GM19395 (cell line): Measurements from ENCODE around the gene RAB27B.
"Not testable (repeated sequence)": the region's sequence is repeated elsewhere in the genome, so short reads cannot be mapped to it uniquely, and the experiment has no call there.

Experiments used
- ATAC-seq: cut with Tn5 transposase; IDR thresholded peaks from one replicate; pipeline ENCODE4 v1.9.1; 2021; ENCODE audit warnings: mild to moderate bottlenecking, moderate library complexity; ENCODE audit not compliant: unreplicated experiment

Gene RAB27B

GRCh38 chr18:54828281-54828881, at the start of gene RAB27B:
RAB27B (plus strand) TSS chr18:54828477; CDS start chr18:54877586, 49,109 bp downstream.
- ATAC-seq = no peak

DNA sequence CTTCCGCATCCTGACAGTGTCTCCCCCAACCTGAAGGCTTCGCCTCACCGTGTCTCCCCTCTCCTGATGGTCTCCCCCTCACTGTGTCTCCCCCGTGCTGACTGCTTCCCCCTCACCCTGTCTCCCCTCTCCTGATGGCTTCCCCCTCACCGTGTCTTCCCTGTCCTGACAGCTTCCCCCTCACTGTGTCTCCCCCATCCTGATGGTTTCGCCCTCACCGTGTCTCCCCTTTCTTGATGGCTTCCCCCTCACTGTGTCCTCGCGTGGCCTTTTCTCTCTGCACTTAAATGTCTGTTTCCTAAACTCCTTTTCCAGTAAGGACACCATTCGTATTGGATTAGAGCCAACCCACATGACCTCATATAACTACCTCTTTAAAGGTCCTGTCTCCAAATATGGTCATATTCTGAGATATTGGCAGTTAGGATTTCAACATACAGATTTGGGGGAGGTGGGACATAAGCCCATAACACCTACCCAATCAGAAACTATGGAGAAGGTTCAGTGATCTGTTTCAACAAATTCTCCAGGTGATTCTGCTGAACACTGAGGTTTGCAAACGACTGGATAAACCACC, 47.9 kb upstream of the RAB27B start:
- ATAC-seq = no peak

DNA sequence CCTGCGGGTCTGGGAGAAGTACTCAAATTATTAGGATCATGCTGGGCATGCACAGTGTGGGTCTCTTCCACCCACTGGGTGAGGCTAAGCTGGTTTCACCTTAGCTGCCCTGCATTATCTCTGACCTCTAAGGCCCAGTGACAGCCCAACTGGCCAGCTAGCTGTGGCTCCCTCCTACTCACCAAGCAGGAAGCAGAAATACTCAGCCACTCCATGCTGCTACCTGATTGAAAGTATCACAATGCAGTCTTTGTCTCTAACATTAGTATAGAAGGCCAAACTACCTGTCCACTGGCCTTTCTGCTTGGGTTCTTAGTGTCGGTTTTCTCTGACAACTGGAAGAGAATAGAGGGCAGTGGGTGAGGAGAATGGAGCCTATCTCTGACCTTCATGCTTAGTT, 47.3 kb upstream of the RAB27B start:
- ATAC-seq = no peak

DNA sequence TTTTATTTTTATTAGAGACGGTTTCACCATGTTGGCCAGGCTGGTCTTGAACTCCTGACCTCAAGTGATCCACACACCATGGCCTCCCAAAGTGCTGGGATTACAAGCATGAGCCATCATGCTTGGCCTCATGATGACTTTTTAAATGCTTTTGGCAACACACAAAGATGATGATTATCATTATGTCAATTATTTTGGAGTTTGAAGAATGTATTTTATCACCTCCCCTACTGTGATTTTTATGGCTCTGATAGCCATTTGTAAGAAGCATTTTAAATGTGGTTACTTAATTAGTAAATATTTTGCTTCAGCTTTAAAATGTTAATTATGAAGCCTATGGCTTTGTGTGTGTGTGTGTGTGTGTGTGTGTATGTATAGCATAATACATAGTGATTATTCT, 45.1 kb upstream of the RAB27B start:
- no peak for ATAC-seq

DNA sequence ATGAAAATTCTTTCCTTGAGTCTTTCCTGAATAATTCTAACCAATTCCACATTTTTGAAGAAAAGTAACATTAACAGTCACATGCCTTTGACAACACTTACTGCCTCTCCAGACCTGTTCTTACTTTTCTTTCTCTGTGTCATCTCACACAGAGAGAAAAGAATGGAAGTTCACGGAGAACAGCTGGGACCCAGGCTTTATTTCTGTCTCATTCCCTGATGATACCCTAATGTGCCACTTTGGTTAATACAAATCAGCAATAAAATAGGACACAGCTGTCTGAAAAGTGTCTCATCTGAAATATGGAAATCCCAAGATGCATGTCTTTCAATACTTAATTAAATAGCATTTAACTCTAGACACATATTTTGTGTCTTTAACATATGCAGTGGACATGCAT, 42.1 kb upstream of the RAB27B start:
- no peak for ATAC-seq

GRCh38 chr18:54787121-54787520, 41.2 kb upstream of the RAB27B start:
- no peak for ATAC-seq

GRCh38 chr18:54787616-54788015, 40.7 kb upstream of the RAB27B start:
- no peak for ATAC-seq

- ATAC-seq = no peak
These were observed 38.2 kb upstream of the RAB27B start for GRCh38 chr18:54790109-54790508.

- ATAC-seq = no peak
These were observed 36.6 kb upstream of the RAB27B start for GRCh38 chr18:54791657-54792056.

- no peak for ATAC-seq
These were observed 36.2 kb upstream of the RAB27B start for GRCh38 chr18:54792079-54792478.

- no peak for ATAC-seq
These were observed 33.5 kb upstream of the RAB27B start for GRCh38 chr18:54794823-54795222.

DNA sequence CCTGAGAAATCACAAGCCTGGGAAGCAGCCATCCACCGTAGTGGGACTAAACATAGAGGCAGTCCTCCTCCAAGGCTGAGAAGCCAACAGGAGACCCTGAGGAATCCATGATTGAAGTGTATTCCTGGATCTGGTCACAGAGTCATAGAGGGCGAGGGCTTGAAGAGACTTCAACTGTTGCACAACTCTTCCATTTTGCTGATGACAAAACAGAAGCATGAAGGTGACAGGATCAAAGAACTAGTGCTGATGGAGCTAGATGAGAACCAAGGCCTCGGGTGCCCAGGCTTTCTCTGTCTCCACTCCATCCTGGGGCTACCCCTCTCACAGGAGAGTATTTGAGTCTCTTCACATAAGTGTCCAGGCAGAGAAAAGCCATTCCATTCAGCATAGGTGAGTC, 30.1 kb upstream of the RAB27B start:
- ATAC-seq = no peak

DNA sequence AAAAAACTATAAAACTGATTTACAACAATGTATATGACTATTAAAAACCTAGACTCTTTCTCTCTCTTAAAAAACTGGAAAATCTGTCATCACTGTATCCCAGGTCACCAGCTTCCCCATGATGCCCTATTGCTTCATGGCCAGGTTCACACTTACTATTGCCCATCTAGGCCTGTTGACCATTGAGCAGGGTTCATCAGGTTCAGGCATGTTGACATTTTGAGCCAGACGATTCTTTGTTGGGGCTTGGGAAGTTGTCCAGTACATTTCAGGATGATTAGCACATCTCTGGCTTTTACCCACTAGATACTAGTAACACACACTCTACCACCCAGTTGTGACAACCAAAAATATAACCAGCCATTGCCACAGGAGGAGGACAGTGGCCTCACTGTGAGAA, 26.9 kb upstream of the RAB27B start:
- no peak for ATAC-seq

GRCh38 chr18:54802178-54802577, 26.1 kb upstream of the RAB27B start:
- no peak for ATAC-seq

- no peak for ATAC-seq
These were observed 25.4 kb upstream of the RAB27B start for GRCh38 chr18:54802686-54803395.

- ATAC-seq = no peak
These were observed 22.5 kb upstream of the RAB27B start for GRCh38 chr18:54805571-54806334.

GRCh38 chr18:54806526-54806925, 21.8 kb upstream of the RAB27B start:
- ATAC-seq = no peak

DNA sequence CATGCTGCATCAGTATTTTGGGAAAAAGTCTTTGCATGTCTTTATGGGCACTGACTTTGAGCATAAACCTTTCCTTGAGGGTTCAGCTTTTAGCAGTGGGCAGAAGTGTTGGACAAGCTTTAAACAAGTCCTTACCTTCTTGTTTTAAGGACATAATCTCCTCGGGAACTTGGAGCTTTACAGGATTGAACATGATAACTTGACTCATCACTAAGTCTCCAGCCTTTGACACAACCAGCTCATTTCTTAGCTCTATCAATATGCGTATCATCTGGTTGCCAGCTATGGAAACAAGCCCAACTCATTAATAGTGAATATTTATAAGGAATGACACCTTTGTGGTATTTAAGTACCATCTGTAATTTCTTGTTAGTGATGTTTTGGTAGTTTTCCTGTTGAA, 21.0 kb upstream of the RAB27B start:
- ATAC-seq = no peak

- ATAC-seq = not testable (repeated sequence)
These were observed 17.6 kb upstream of the RAB27B start for GRCh38 chr18:54810662-54811061.

- ATAC-seq = no peak
These were observed 15.4 kb upstream of the RAB27B start for GRCh38 chr18:54812885-54813284.

DNA sequence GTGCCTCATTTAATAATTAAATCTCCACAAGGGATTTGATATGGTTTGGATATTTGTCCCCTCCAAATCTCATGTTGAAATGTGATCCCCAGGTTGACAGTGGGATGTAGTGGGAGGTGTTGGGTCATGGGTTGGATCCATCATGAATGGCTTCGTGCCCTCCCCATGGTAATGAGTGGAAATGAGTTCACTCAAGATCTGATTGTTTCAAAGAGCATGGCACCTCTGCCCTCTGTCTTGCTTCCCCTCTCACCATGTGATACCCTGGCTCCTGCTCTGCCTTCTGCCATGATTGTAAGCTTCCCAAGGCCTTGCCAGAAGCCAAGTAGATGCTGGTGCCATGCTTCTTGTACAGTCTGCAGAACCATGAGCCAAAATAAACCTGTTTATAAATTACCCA, 15.0 kb upstream of the RAB27B start:
- no peak for ATAC-seq
